NCI-H146 treated with DMSO at 0.1 percent for 48 hours (cell line): Measurements from ENCODE around the gene TTC39C.
"Not testable (repeated sequence)": the region's sequence is repeated elsewhere in the genome, so short reads cannot be mapped to it uniquely, and the experiment has no call there.

Experiments
- DNase-seq: peaks from one replicate; lab custom pipeline; 2025; ENCODE audit not compliant: unreplicated experiment; lab: John Stamatoyannopoulos, UW

TTC39C gene

GRCh38 chr18:24015639-24016631 lies 1.4 kb downstream of the TTC39C start:
- no peak for DNase-seq

- peak; percentile 72 for DNase-seq
Observed at GRCh38 chr18:24016643-24017042, 2.1 kb downstream of the TTC39C start.

GRCh38 chr18:24018299-24018886 lies 3.8 kb downstream of the TTC39C start:
- no peak for DNase-seq

- DNase-seq = no peak
Observed at GRCh38 chr18:24019641-24020331, 5.2 kb downstream of the TTC39C start.

- DNase-seq = no peak
Observed at GRCh38 chr18:24021505-24021904, 7.0 kb downstream of the TTC39C start.

- no peak for DNase-seq
Observed at GRCh38 chr18:24022161-24022560, 7.6 kb downstream of the TTC39C start.

- no peak for DNase-seq
Observed at GRCh38 chr18:24023185-24023814, 8.7 kb downstream of the TTC39C start.

GRCh38 chr18:24024425-24024824 lies 9.9 kb downstream of the TTC39C start:
- DNase-seq = no peak

- no peak for DNase-seq
Observed at GRCh38 chr18:24026457-24026856, 11.9 kb downstream of the TTC39C start.

- DNase-seq = no peak
Observed at GRCh38 chr18:24027156-24027827, 12.7 kb downstream of the TTC39C start.

GRCh38 chr18:24028946-24029345 lies 14.4 kb downstream of the TTC39C start:
- DNase-seq = not testable (repeated sequence)

GRCh38 chr18:24031318-24031717 lies 16.8 kb downstream of the TTC39C start:
- DNase-seq = no peak

- DNase-seq = no peak
Observed at GRCh38 chr18:24031916-24032315, 17.4 kb downstream of the TTC39C start.

GRCh38 chr18:24033641-24034412 lies 19.3 kb downstream of the TTC39C start:
- DNase-seq = no peak

- no peak for DNase-seq
Observed at GRCh38 chr18:24035316-24035715, 20.8 kb downstream of the TTC39C start.

GRCh38 chr18:24039671-24040070 lies 25.1 kb downstream of the TTC39C start:
- DNase-seq = no peak

GRCh38 chr18:24041691-24042090 lies 27.1 kb downstream of the TTC39C start:
- DNase-seq = no peak

GRCh38 chr18:24043403-24043802 lies 28.8 kb downstream of the TTC39C start:
- DNase-seq = no peak

GRCh38 chr18:24048261-24048660 lies 33.7 kb downstream of the TTC39C start:
- DNase-seq = no peak

GRCh38 chr18:24049142-24049541 lies 34.6 kb downstream of the TTC39C start:
- no peak for DNase-seq
